ENCODE measurements around the gene RNF125. TPM values are rescaled to one million over a fixed set of nuclear protein-coding genes. Genes with fewer than 3 reads are reported as not detected.

RNF125 gene
- total and polyA plus RNA-seq, 4 donors, result 1.4 to 9.2 (median 3.3) TPM

GRCh38 chr18:32092422-32093101 lies 73.9 kb downstream of the RNF125 start:
- H3K4me3 ChIP-seq, result peak overlapping the region; percentile 89
- H3K9me3 ChIP-seq (ENCODE audit: control insufficient read depth in 4 of 4, insufficient read depth in 3 of 4, low read length in 3 of 4), result no peaks in the 10 kb centered on the region
- peak; percentile 98 for ATAC-seq (ENCODE audit: insufficient read depth, low FRiP score)
- H3K36me3 ChIP-seq (ENCODE audit: control insufficient read depth in 4 of 4, insufficient read depth in 4 of 4, low read length in 4 of 4), result peaks cover 0 to 4% (median 1%) of the 10 kb centered on the region in 4 donors
- no peaks in the 10 kb centered on the region for H3K27me3 ChIP-seq (ENCODE audit: control insufficient read depth in 3 of 3, insufficient read depth in 3 of 3, low read length in 2 of 3)
- 1% methylated on average over 48 to 77 of the region's 77 CpGs for WGBS, 2 donors
- H3K4me1 ChIP-seq (ENCODE audit: control insufficient read depth in 5 of 5, insufficient read depth in 5 of 5, low read length in 5 of 5), result peaks cover 0 to 18% (median 6%) of the 10 kb centered on the region in 5 donors
- TF ChIP-seq CTCF (IDR thresholded peaks at IDR 0.05; ENCODE audit: control extremely low read depth, extremely low read depth), result no peak
- H3K9ac ChIP-seq (ENCODE audit: insufficient read depth in 1 of 2, low read length in 2 of 2), result peak overlapping the region in 1 of 2 donors; percentile 87
- peak; percentile 99 for DNase-seq
- H3K27ac ChIP-seq (ENCODE audit: low read depth in 1 of 2, low read length in 1 of 2), result peak overlapping the region; percentile 98 to 100

GRCh38 chr18:32093102-32093511 lies 74.5 kb downstream of the RNF125 start:
- Histone ChIP-seq H3K9me3 (ENCODE audit: control insufficient read depth in 4 of 4, insufficient read depth in 3 of 4, low read length in 3 of 4) (no peaks in the 10 kb centered on the region), H3K9ac (ENCODE audit: insufficient read depth in 1 of 2, low read length in 2 of 2) (peak overlapping the region; percentile 87 to 95), H3K27me3 (ENCODE audit: control insufficient read depth in 3 of 3, insufficient read depth in 3 of 3, low read length in 2 of 3) (no peaks in the 10 kb centered on the region), H3K4me1 (ENCODE audit: control insufficient read depth in 5 of 5, insufficient read depth in 5 of 5, low read length in 5 of 5) (peaks cover 0 to 18% (median 6%) of the 10 kb centered on the region in 5 donors), H3K27ac (ENCODE audit: low read depth in 1 of 2, low read length in 1 of 2) (peak overlapping the region; percentile 93 to 98), H3K36me3 (ENCODE audit: control insufficient read depth in 4 of 4, insufficient read depth in 4 of 4, low read length in 4 of 4) (peaks cover 0 to 4% (median 1%) of the 10 kb centered on the region in 4 donors), H3K4me3 (peak overlapping the region; percentile 89)
- no peak for TF ChIP-seq CTCF (IDR thresholded peaks at IDR 0.05; ENCODE audit: control extremely low read depth, extremely low read depth)
- 0% methylated on average over 32 of the region's 32 CpGs for WGBS, 2 donors
- DNase-seq (peak; percentile 70 to 79 (median 70)), ATAC-seq (ENCODE audit: insufficient read depth, low FRiP score) (peak; percentile 21)

GRCh38 chr18:32093523-32093922 lies 74.9 kb downstream of the RNF125 start:
- peak overlapping the region; percentile 89 for H3K4me3 ChIP-seq
- H3K27me3 ChIP-seq (ENCODE audit: control insufficient read depth in 3 of 3, insufficient read depth in 3 of 3, low read length in 2 of 3), result no peaks in the 10 kb centered on the region
- H3K36me3 ChIP-seq (ENCODE audit: control insufficient read depth in 4 of 4, insufficient read depth in 4 of 4, low read length in 4 of 4), result peaks cover 0 to 4% (median 1%) of the 10 kb centered on the region in 4 donors
- DNase-seq (peak in 1 of 3 donors; percentile 22), ATAC-seq (ENCODE audit: insufficient read depth, low FRiP score) (no peak)
- 6 to 12% methylated on average over 7 of the region's 7 CpGs for WGBS, 2 donors
- peaks cover 0 to 18% (median 6%) of the 10 kb centered on the region in 5 donors for H3K4me1 ChIP-seq (ENCODE audit: control insufficient read depth in 5 of 5, insufficient read depth in 5 of 5, low read length in 5 of 5)
- no peaks in the 10 kb centered on the region for H3K9me3 ChIP-seq (ENCODE audit: control insufficient read depth in 4 of 4, insufficient read depth in 3 of 4, low read length in 3 of 4)
- peak overlapping the region; percentile 87 to 95 for H3K9ac ChIP-seq (ENCODE audit: insufficient read depth in 1 of 2, low read length in 2 of 2)
- no peak for TF ChIP-seq CTCF (IDR thresholded peaks at IDR 0.05; ENCODE audit: control extremely low read depth, extremely low read depth)
- H3K27ac ChIP-seq (ENCODE audit: low read depth in 1 of 2, low read length in 1 of 2), result peak overlapping the region; percentile 93 to 98

All from lung (tissue), 12 donors.